SJSA1 (cell line): ENCODE measurements around the gene NPFFR1. TPM values are rescaled to one million over a fixed set of nuclear protein-coding genes. Genes with fewer than 3 reads are reported as not detected.

Experiments used
- DNase-seq, 2 experiments: peaks; one replicate each; pipeline ENCODE4 v3.0.0-alpha.2; 2015 to 2020; ENCODE audit warnings: low spot score in 2 of 2, low read depth in 1 of 2
- H3K27ac ChIP-seq: fragments of 250-450 bp; sonication (Bioruptor Pico); 2 replicates; pipeline ENCODE4 v1.5.1; 2020; ENCODE audit warnings: mild to moderate bottlenecking, moderate library complexity
- H3K27me3 ChIP-seq: fragments of 250-450 bp; sonication (Bioruptor Pico); replicated peaks from 2 replicates; pipeline ENCODE4 v1.5.1; 2020; ENCODE audit warnings: mild to moderate bottlenecking, moderate library complexity
- H3K36me3 ChIP-seq: fragments of 250-450 bp; sonication (Bioruptor Pico); 2 replicates; pipeline ENCODE4 v1.5.1; 2020; ENCODE audit warnings: mild to moderate bottlenecking
- H3K4me1 ChIP-seq: fragments of 250-450 bp; sonication (Bioruptor Pico); replicated peaks from 2 replicates; pipeline ENCODE4 v1.6.1; 2021; ENCODE audit warnings: mild to moderate bottlenecking
- H3K4me3 ChIP-seq: fragments of 250-450 bp; sonication (Bioruptor Pico); 2 replicates; pipeline ENCODE4 v1.5.1; 2020; ENCODE audit warnings: mild to moderate bottlenecking
- H3K9me3 ChIP-seq: fragments of 250-450 bp; sonication (Bioruptor Pico); replicated peaks from 2 replicates; pipeline ENCODE4 v1.5.1; 2020; ENCODE audit warnings: mild to moderate bottlenecking
- total RNA-seq: library from RNA; depleted of rRNA; stranded (reverse); fragments of >200 nt; shearing (Covaris generic); gene quantifications from 2 replicates; pipeline ENCODE4 v1.2.3, GENCODE V29; 2014

The NPFFR1 gene
- total RNA-seq, 1 experiment from 2014 or later = not detected

GRCh38 chr10:70321897-70322890 lies 38.4 kb upstream of the NPFFR1 start:
- Histone ChIP-seq H3K27ac (no peak overlapping the region), H3K4me3 (no peak overlapping the region), H3K9me3 (no peaks in the 10 kb centered on the region; the same call in 1 of the 2 replicates), H3K27me3 (no peaks in the 10 kb centered on the region), H3K4me1 (peaks cover 3% of the 10 kb centered on the region; the same call in 1 of the 2 replicates), H3K36me3 (peaks cover 29% of the 10 kb centered on the region)
- DNase-seq = no peak

GRCh38 chr10:70321233-70321632 lies 37.4 kb upstream of the NPFFR1 start:
- Histone ChIP-seq H3K27ac (no peak overlapping the region), H3K4me1 (peaks cover 3% of the 10 kb centered on the region; the same call in 1 of the 2 replicates), H3K36me3 (peaks cover 32% of the 10 kb centered on the region), H3K4me3 (no peak overlapping the region), H3K9me3 (no peaks in the 10 kb centered on the region; the same call in 1 of the 2 replicates), H3K27me3 (no peaks in the 10 kb centered on the region)
- no peak for DNase-seq

- Histone ChIP-seq H3K4me3 (no peak overlapping the region), H3K36me3 (peaks cover 32% of the 10 kb centered on the region), H3K27ac (no peak overlapping the region), H3K4me1 (peaks cover 3% of the 10 kb centered on the region; the same call in 1 of the 2 replicates), H3K9me3 (no peaks in the 10 kb centered on the region; the same call in 1 of the 2 replicates), H3K27me3 (no peaks in the 10 kb centered on the region)
- DNase-seq = no peak
Measured at GRCh38 chr10:70320751-70321150, 36.9 kb upstream of the NPFFR1 start.

GRCh38 chr10:70319824-70320223 lies 36.0 kb upstream of the NPFFR1 start:
- DNase-seq = no peak
- Histone ChIP-seq H3K27me3 (no peaks in the 10 kb centered on the region), H3K9me3 (no peaks in the 10 kb centered on the region; the same call in 1 of the 2 replicates), H3K27ac (no peak overlapping the region), H3K36me3 (peaks cover 41% of the 10 kb centered on the region), H3K4me1 (0 out of 2 replicates have a peak, but pooled peaks cover 3% of the 10 kb centered on the region), H3K4me3 (no peak overlapping the region)

GRCh38 chr10:70319183-70319582 lies 35.4 kb upstream of the NPFFR1 start:
- DNase-seq = no peak

GRCh38 chr10:70317943-70318318 lies 34.1 kb upstream of the NPFFR1 start:
- no peak for DNase-seq
- H3K4me3 ChIP-seq = no peak overlapping the region
- peaks cover 31% of the 10 kb centered on the region for H3K36me3 ChIP-seq
- no peak overlapping the region for H3K27ac ChIP-seq
- peaks cover 15% of the 10 kb centered on the region for H3K4me1 ChIP-seq
- no peaks in the 10 kb centered on the region for H3K27me3 ChIP-seq
- no peaks in the 10 kb centered on the region for H3K9me3 ChIP-seq

More at GRCh38 chr10:70319183-70319582, 35.4 kb upstream of the NPFFR1 start:
- Histone ChIP-seq H3K36me3 (peaks cover 42% of the 10 kb centered on the region), H3K4me1 (0 out of 2 replicates have a peak, but pooled peaks cover 3% of the 10 kb centered on the region), H3K4me3 (no peak overlapping the region), H3K9me3 (no peaks in the 10 kb centered on the region), H3K27ac (no peak overlapping the region), H3K27me3 (no peaks in the 10 kb centered on the region)

DNA sequence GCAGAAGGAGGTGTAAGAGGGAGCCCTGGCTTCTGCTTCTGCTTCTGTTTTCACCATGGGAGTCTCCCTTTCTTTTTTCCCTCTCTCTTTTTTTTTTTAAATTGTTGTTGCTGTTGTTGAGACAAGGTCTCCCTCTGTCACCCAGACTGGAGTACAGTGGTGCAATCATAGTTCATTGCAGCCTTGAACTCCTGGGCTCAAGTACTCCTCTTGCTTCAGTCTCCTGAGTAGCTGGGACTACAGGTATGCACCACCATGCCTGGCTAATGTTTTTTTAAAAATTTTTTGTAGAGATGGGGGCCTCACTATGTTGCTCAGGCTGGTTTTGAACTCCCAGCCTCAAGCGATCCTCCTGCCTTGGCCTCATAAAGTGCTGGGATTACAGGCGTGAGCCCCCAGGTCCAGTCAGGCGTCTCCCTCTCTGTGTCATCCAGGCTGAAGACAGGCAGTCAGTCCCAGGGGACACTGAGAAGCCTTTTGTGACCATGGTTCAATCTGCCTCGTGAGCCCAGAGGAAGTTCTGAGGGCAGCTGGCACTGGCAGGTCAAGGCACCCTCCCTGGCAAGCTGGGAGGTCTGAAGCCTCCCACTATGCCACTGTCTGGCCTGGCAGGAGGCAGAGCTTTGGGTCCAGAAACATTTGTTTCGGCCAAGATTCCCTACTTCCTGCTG lies 33.6 kb upstream of the NPFFR1 start:
- no peak overlapping the region for H3K27ac ChIP-seq
- H3K4me1 ChIP-seq = peaks cover 20% of the 10 kb centered on the region
- H3K36me3 ChIP-seq = peaks cover 34% of the 10 kb centered on the region
- DNase-seq = no peak
- no peak overlapping the region for H3K4me3 ChIP-seq
- H3K27me3 ChIP-seq = no peaks in the 10 kb centered on the region
- no peaks in the 10 kb centered on the region for H3K9me3 ChIP-seq

GRCh38 chr10:70315815-70316214 lies 32.0 kb upstream of the NPFFR1 start:
- DNase-seq = no peak
- Histone ChIP-seq H3K36me3 (peaks cover 39% of the 10 kb centered on the region), H3K4me1 (peaks cover 23% of the 10 kb centered on the region), H3K9me3 (no peaks in the 10 kb centered on the region), H3K27ac (no peak overlapping the region), H3K27me3 (no peaks in the 10 kb centered on the region), H3K4me3 (no peak overlapping the region)

DNA sequence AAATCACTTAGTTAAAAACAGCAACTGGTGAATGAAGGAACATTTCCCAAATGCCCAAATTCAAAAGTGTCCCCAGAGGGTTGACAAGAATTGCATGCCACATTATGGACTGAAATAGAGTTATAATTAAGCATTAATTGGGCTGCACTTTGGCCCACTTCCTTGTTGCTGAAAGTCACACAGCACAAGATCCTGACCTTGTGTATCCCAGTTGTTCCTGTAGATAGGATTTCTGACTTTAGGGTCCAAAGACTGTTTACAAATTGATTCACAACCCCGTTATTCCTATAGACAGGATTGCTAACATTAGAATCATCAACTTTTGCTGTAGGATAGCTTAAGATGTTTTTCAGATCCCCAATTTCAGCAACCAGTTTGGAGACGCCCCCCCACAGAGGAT lies 31.5 kb upstream of the NPFFR1 start:
- Histone ChIP-seq H3K4me1 (peaks cover 23% of the 10 kb centered on the region), H3K4me3 (no peak overlapping the region), H3K9me3 (no peaks in the 10 kb centered on the region), H3K36me3 (peaks cover 34% of the 10 kb centered on the region), H3K27ac (no peak overlapping the region), H3K27me3 (no peaks in the 10 kb centered on the region)
- DNase-seq = no peak

- Histone ChIP-seq H3K4me1 (peaks cover 23% of the 10 kb centered on the region), H3K27ac (no peak overlapping the region), H3K9me3 (no peaks in the 10 kb centered on the region), H3K36me3 (peaks cover 28% of the 10 kb centered on the region), H3K27me3 (no peaks in the 10 kb centered on the region), H3K4me3 (no peak overlapping the region)
- peak in 1 of 2 experiments; percentile 39 for DNase-seq
Measured at GRCh38 chr10:70312972-70313371, 29.2 kb upstream of the NPFFR1 start.

DNA sequence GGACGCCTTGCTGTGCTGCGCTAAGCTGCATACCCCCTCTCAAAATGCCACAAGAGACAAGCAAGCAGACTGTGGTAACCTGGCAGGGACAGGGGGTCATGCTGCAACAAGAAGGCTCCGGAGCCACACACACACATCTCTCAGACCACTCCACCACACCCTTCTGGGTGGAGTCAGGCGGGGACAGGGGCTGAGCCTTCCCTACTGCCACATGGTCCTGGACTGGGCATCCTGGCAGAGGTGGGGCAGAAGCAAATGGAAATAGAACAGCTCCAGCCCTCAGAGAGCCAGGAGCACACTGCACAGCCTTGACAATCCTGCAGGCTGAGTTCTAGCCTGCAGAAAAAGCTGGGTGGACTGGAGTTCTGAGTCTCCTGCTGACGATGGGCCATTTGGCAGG lies 28.4 kb upstream of the NPFFR1 start:
- Histone ChIP-seq H3K9me3 (no peaks in the 10 kb centered on the region), H3K36me3 (peaks cover 28% of the 10 kb centered on the region), H3K4me3 (no peak overlapping the region), H3K27me3 (no peaks in the 10 kb centered on the region), H3K4me1 (peaks cover 21% of the 10 kb centered on the region), H3K27ac (no peak overlapping the region)
- no peak for DNase-seq

- no peaks in the 10 kb centered on the region for H3K27me3 ChIP-seq
- peaks cover 28% of the 10 kb centered on the region for H3K36me3 ChIP-seq
- no peaks in the 10 kb centered on the region for H3K9me3 ChIP-seq
- no peak overlapping the region for H3K27ac ChIP-seq
- DNase-seq = no peak
- no peak overlapping the region for H3K4me3 ChIP-seq
- peaks cover 21% of the 10 kb centered on the region for H3K4me1 ChIP-seq
Measured at GRCh38 chr10:70311698-70312097, 27.9 kb upstream of the NPFFR1 start.

DNA sequence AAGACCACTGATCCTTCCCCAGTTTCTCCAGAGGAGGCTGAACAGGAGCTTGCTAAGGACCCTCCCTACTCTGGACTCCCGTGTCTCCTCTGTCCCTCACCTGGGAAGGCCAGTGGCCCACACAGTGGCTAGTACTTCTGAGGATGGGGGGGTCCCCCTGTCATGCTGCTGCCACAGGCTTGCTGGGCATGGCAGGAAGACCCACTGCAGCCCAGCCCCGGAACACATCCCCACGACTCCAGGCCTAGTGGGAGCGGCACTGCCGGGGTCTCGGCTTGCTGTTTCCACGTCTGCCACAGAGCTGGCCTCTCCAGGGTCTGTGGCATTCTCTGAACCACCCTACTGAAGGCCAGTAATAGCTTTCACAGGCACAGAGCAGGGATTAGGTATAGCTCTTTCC lies 25.9 kb upstream of the NPFFR1 start:
- H3K27ac ChIP-seq = no peak overlapping the region
- no peak overlapping the region for H3K4me3 ChIP-seq
- H3K36me3 ChIP-seq = peaks cover 15% of the 10 kb centered on the region; the same call in 1 of the 2 replicates
- no peak for DNase-seq
- H3K4me1 ChIP-seq = peaks cover 21% of the 10 kb centered on the region
- H3K27me3 ChIP-seq = no peaks in the 10 kb centered on the region
- H3K9me3 ChIP-seq = no peaks in the 10 kb centered on the region
